Measurements from ENCODE around the gene ASTN2. TPM values are rescaled to one million over a fixed set of nuclear protein-coding genes. Genes with fewer than 3 reads are reported as not detected.
A peak's percentile ranks its signal among the peaks of the same experiment; 100 is the strongest.

The ASTN2 gene
- total and polyA plus RNA-seq, 9 of the 15 experiments (the other 6 are each of a cell fraction or from before 2014, with no cell fraction given) = 0.56 to 3.5 (median 1.9) TPM

- TF ChIP-seq ZBTB11 (CRISPR knock-in tag; IDR thresholded peaks at IDR 0.05) (no peak), CREBBP (IDR thresholded peaks at IDR 0.05; ENCODE audit: low read depth, low read length) (no peak), RAD21 (CRISPR knock-in tag; conservative IDR thresholded peaks at IDR 0.05 in 1 of 2, IDR thresholded peaks at IDR 0.05 in 1 of 2) (peak; percentile 97), MCM5 (IDR thresholded peaks at IDR 0.05; ENCODE audit: low read depth) (no peak), ARID1B (IDR thresholded peaks at IDR 0.05) (0 out of 2 replicates have a peak, but pooled peaks have one; percentile 26), ZBTB40 (IDR thresholded peaks at IDR 0.05) (0 out of 2 replicates have a peak, but pooled peaks have one; percentile 11), ZBTB40 (CRISPR knock-in tag; IDR thresholded peaks at IDR 0.05) (no peak), CBX1 (IDR thresholded peaks at IDR 0.05; ENCODE audit: low read depth) (0 out of 2 replicates have a peak, but pooled peaks have one; percentile 31), ZNF507 (tag; conservative IDR thresholded peaks at IDR 0.05) (no peak), ID3 (CRISPR knock-in tag; IDR thresholded peaks at IDR 0.05) (no peak), ID3 (tag; IDR thresholded peaks at IDR 0.05) (peak; percentile 37; the same call in 1 of the 2 replicates), BHLHE40 (IDR thresholded peaks at IDR 0.05; ENCODE audit: low read length) (0 out of 2 replicates have a peak, but pooled peaks have one; percentile 31), SNRNP70 (optimal IDR thresholded peaks at IDR 0.05; ENCODE audit: low read depth, low read length) (no peak), ETV1 (tag; conservative IDR thresholded peaks at IDR 0.05; ENCODE audit: low read depth) (no peak), CREM (IDR thresholded peaks at IDR 0.05; ENCODE audit: low read depth) (peak; percentile 45; the same call in 1 of the 2 replicates)
Observed at GRCh38 chr9:116572095-116572748, 842.6 kb downstream of the ASTN2 start (continued).

Measured in K562 (cell line).